NCI-H460 (cell line): ENCODE results near the gene ARL6IP5. TPM values are rescaled to one million over a fixed set of nuclear protein-coding genes. Genes with fewer than 3 reads are reported as not detected.

Source experiments
- DNase-seq: peaks from one replicate; pipeline ENCODE4 v3.0.0-alpha.2; 2016; ENCODE audit warnings: low read depth; ENCODE audit errors: extremely low read depth
- total RNA-seq: library from RNA; depleted of rRNA; stranded (reverse); fragments of >200 nt; shearing (Covaris generic); gene quantifications from 2 replicates; pipeline ENCODE4 v1.2.3, GENCODE V29; 2014

Gene ARL6IP5
- total RNA-seq, 1 experiment from 2014 or later, result 102 TPM

DNA sequence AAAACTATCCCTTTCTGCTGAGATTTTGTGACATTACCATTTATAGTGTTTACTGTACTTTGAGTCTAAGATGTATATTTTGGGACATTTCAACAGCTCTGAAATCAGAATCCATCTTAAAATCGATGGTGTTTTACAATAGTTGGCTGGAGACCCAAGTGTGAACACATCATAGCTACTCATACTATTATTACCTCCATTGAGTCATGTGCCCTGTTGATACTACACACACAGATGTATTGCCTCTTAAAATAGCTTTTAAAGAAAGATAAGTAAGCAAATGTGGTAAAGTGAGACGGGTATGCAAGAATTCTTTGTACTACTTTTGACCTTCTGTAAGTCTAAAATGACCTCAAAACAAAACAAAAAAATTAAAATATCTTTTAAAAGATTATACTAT is 31.0 kb downstream of the ARL6IP5 start:
- no peak for DNase-seq

DNA sequence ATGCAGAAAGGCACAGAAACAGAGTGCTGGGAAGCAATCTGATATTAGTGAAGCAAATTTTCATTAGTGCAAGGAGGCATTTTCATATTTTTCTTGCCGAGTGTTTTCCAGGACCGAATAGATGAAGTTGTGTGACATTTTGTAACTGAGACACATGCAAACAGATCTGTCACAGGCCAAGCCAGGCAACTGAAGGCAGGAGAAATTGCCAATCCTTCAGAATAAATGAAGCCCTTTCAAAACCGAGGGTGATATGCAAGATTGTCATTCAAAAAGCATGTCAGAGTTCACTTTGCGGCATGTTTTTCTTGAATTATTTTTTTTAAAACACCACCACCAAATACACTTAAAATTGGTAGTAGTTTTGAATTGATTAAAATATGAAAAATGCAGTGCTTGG is 31.4 kb downstream of the ARL6IP5 start:
- no peak for DNase-seq

DNA sequence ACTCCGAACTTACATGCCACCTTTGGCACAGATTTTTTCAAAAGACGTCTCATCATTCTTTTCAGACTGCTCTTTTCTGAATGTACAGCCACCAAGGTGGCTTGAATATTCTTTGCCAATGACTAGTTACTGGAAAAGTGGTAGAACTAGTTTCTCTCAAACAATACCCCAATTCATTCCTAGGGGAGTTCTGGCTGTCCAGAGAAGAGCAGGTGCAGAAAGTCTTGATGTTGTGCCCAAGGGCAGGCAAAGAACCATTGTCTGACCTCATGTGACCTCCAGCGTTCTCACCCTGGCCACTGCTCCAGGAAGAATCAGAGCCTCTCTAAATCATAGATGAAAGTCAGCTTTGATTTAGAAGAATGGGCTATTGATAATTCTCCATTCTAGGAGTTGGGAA is 32.2 kb downstream of the ARL6IP5 start:
- no peak for DNase-seq

DNA sequence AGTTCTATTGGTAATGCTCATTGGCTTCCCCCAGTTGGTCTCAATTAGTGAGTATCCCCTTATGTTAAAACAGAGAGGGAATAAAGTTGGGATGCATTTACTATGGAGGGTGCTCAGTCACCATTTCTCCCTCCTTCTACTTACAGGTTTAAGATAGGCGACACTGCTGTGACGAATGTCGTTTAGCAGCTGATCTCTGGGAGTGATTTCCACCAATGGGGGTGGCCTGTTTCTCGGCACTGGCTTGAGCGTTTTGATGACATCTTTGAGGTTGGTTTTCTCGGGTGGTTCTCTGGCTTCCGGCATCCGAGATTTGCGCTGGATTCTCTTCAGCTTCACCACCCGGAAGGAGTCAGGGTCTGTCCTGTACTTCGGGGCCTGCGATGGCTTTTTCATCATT is 33.8 kb downstream of the ARL6IP5 start:
- DNase-seq, result no peak

- DNase-seq, result no peak
Measured at GRCh38 chr3:69119138-69119537, 34.4 kb downstream of the ARL6IP5 start.

- no peak for DNase-seq
Measured at GRCh38 chr3:69119681-69120080, 34.9 kb downstream of the ARL6IP5 start.

DNA sequence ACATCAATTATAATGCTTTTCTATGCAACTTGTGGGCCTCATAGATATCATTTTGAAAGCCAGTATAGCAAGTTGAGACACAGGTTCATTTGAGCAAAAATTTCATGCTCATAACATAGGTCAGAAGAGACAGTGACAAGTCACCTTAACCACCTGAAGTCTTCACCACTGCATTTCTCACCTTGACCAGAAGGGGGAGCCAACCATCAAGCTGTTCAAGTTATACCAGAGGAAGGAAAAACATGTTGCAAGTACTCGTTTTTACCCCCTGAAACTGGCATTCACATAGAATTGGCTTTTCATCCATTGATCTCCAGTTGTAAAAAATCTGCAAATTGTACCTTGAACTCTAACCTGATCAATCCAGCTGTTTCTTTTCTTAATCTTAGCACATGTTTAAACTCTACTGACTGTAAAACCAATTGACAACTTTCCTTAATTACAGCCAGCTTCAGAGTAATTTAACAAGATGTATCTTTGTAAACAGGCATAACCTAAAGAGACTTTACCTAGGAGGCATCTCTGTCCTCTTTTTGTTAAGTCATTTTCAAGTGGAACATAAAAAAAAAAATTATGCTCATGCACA is 36.2 kb downstream of the ARL6IP5 start:
- DNase-seq, result peak; percentile 78

DNA sequence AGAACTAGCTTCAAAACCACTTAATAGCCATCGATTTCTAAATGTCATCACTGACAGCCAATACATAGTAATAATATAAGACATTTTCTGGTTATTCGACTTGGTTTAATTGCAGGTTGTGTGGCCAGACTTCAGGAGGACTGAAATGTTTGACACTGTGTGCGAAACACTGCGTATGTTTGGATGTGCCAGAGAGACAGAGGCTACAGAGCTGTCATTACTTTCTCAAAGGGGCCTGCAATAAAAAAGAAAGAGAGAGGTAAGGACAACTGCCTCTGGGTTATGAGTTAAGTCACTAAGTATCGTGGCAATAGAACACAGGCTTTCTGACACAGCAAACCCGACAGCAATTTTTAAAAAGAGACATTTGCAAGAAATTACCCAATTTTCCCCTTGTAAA is 36.8 kb downstream of the ARL6IP5 start:
- no peak for DNase-seq

DNA sequence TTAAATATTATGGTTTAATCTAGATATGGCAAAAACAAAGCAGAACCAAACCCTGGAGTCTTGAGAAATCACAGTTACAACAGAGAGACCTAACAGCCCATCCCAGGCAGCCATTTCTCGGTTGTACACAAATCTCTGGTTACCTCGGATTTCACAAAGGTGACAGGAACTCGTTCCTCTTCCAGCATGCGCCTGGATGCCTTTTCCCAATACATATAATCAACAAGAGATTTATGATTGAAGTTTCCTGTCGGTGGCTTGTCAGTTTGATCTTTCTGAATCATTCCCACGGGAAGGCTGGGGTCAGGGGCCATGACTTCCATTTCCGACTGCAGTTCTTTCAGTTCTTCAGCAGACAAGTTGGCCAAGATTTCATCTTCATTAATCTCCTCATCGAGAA is 37.2 kb downstream of the ARL6IP5 start:
- DNase-seq, result no peak

GRCh38 chr3:69122403-69122802 is 37.7 kb downstream of the ARL6IP5 start, which contains the start of gene LMOD3:
TSS of gene LMOD3 (minus strand) at chr3:69122595. CDS start at chr3:69122386, 209 bp downstream.
- no peak for DNase-seq

GRCh38 chr3:69126216-69126615 is 41.5 kb downstream of the ARL6IP5 start:
- DNase-seq, result no peak

- no peak for DNase-seq
Measured at GRCh38 chr3:69126999-69127398, 42.3 kb downstream of the ARL6IP5 start.

GRCh38 chr3:69128509-69128908 is 43.8 kb downstream of the ARL6IP5 start:
- no peak for DNase-seq

- DNase-seq, result no peak
Measured at GRCh38 chr3:69129531-69129930, 44.8 kb downstream of the ARL6IP5 start.

GRCh38 chr3:69130689-69131088 is 46.0 kb downstream of the ARL6IP5 start:
- DNase-seq, result no peak

GRCh38 chr3:69137005-69137404 is 52.3 kb downstream of the ARL6IP5 start:
- no peak for DNase-seq

DNA sequence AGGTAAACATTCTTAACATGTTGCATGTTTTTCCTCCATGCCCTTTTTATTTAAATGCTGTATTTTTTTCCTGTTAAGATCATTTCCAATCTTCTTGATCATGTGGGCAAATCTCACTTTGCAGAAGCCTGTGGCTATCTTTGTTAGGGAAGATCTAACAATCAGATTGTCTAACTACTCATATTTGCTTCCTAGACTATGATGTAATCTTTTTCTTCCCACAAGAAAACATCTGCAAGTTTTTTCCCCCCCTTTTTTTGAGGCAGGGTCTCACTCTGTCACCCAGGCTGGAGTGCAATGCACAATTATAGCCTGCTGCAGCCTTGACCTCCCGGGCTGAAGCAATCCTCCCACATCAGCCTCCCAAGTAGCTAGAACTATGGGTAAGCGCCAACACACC is 52.7 kb downstream of the ARL6IP5 start:
- no peak for DNase-seq

DNA sequence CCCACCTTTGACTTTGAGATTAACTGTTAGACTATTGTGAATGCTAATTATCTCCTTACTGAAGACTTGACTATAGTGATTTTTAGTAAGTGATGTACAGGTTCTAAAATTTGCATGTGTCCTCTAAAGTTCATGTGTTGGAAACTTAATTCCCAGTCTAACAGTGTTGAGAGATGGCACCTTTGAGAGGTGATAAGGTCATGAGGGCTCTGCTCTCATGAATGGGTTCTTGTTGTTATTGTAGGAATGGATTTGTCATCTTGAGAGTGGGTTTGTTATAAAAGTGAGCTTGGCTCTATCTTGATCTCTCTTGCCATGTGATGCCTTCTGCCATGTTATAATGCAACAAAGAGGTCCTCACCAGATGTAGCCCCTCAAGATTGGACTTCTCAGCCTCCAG is 56.6 kb downstream of the ARL6IP5 start:
- DNase-seq, result no peak

- DNase-seq, result no peak
Measured at GRCh38 chr3:69142090-69142489, 57.4 kb downstream of the ARL6IP5 start.

- no peak for DNase-seq
Measured at GRCh38 chr3:69142797-69143454, 58.2 kb downstream of the ARL6IP5 start.

DNA sequence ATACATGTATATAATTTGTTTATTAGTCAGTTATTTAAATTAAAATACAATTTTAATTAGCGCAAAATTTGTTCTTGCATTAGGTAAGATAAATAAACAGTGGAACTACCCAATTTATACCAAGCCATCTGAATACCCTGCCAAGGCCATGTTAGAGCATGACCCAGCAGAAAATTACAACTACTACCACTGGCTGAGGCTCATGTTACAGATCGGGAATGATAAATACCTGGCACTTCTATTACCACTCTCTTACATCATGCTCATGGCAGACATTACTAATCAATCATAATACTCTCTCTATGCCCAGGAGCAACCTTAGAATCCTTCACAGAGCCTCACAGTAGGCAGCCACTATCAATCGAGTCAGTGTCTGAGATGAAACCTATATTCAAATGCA is 58.9 kb downstream of the ARL6IP5 start:
- peak; percentile 90 for DNase-seq

DNA sequence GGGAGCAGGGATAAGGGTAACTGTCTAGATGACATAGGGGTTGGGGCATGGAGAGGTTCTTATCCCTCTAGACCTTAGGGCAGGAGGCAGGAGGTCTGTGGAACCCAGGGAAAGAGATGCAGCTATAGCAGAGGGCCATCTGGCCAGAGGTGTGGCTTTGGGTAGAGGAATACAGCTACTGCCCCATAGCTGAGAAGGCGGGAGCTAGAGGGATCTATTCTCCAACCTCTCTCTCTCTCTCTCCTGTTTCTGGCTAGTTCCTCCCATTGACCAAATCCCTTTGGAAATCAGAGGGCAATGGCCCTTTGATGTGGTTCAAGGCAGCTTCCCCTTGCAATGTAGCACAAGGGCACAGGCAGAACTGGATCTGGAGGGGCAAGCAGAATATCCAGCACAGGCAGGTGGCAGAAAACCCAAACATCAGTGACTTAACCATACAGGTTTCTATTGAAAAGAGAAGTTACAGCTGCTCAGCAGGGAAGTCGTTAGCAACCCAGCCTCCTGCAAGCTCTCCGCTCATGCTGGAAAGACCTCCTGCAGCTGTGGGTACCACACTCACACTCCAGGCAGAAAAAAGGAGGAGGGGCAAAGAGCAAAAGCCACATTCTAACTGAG is 60.0 kb downstream of the ARL6IP5 start:
- DNase-seq, result no peak
